Subcutaneous adipose tissue (tissue), 4 donors: Measurements from ENCODE around the gene ZNF281. TPM values are rescaled to one million over a fixed set of nuclear protein-coding genes. Genes with fewer than 3 reads are reported as not detected.

Experiments
- CTCF ChIP-seq: fragments of 450-650 bp; IDR thresholded peaks from one replicate; pipeline ENCODE4 v1.5.1; 2016; ENCODE audit warnings: low read depth, mild to moderate bottlenecking, control low read depth, antibody characterized with exemption, moderate library complexity
- total RNA-seq, 4 donors: library from RNA; depleted of rRNA; stranded (reverse); fragments of >200 nt; gene quantifications; one replicate each; pipeline ENCODE4 v1.1.0, GENCODE V29; 2016

ZNF281 gene
- total RNA-seq, 4 donors from 2014 or later: 8.3 to 20.4 (median 14.8) TPM

- no peak for TF ChIP-seq CTCF
Observed at GRCh38 chr1:200428482-200429205, 18.8 kb upstream of the ZNF281 start.

- no peak for TF ChIP-seq CTCF
Observed at GRCh38 chr1:200427744-200428143, 17.9 kb upstream of the ZNF281 start.

GRCh38 chr1:200426196-200426595 is 16.4 kb upstream of the ZNF281 start:
- TF ChIP-seq CTCF: no peak

GRCh38 chr1:200423235-200423634 is 13.4 kb upstream of the ZNF281 start:
- TF ChIP-seq CTCF: no peak

GRCh38 chr1:200422211-200422610 is 12.4 kb upstream of the ZNF281 start:
- TF ChIP-seq CTCF: no peak

- TF ChIP-seq CTCF: no peak
Observed at GRCh38 chr1:200415789-200416593, 6.2 kb upstream of the ZNF281 start.

GRCh38 chr1:200415227-200415626 is 5.4 kb upstream of the ZNF281 start:
- no peak for TF ChIP-seq CTCF
